HTERT RPE-1 (cell line): Measurements from ENCODE around the gene TMEM258.

Experiments
- in situ Hi-C: fragments of 300-500 bp; cut with MboI; formaldehyde crosslinking; loops from 4 replicates; pipeline ENCODE4 v1.14.3; 2020; ENCODE audit warnings: low sequenced_read_pairs

TMEM258 gene

DNA sequence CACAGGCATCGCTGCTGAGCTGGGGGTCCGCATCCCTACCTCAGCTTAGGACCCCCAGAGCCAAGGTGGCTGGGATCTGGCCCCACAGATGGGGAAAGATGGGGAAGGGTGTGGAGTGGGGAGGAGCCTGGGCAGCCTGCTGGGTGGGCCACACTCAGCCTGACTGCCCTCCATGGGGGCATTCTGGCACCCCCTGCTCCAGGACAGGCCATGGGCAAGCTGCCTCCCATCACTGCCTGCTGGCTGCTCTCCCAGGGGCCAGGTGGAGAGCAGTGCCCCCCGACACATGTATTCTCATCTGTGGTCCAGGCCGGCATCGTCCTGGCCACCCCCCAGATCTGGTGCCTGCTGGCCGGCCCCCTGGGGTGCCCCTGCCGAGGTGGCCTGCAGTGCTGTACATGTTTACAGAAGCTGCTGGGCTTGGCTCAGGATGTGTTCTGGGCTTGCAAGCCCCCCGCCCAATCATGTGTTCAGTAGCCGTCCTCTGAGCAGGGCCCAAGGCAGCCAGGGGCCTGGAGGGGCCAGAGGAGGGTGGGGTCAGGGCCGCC lies 47.7 kb downstream of the TMEM258 start:
- in situ Hi-C loops = no loop called here

GRCh38 chr11:61744181-61744580 lies 48.2 kb downstream of the TMEM258 start:
- in situ Hi-C loops = no loop called here

GRCh38 chr11:61743486-61744095 lies 48.8 kb downstream of the TMEM258 start:
- in situ Hi-C loops = no loop called here

GRCh38 chr11:61742391-61742790 lies 50.0 kb downstream of the TMEM258 start:
- in situ Hi-C loops = no loop called here

DNA sequence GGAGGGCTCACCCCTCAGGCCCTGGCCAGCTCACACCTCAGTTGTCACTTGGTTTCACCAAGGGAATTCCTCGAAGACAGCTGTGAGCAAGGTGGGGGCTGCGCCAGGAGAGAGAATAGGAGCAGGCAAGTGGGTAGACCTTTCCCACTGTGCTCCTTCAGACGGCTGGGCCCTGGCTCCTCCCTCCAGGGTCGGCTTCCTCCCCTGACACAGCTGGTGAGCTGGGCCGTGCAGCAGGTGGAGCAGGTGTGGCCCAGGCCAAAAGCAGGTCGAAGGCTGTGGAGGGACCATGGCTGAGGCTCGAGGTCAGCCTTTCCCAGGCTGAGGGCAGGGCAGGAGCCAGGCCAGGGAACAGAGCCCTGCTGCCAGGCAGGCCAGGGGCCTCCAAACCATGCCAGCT lies 52.4 kb downstream of the TMEM258 start:
- in situ Hi-C loops = no loop called here

DNA sequence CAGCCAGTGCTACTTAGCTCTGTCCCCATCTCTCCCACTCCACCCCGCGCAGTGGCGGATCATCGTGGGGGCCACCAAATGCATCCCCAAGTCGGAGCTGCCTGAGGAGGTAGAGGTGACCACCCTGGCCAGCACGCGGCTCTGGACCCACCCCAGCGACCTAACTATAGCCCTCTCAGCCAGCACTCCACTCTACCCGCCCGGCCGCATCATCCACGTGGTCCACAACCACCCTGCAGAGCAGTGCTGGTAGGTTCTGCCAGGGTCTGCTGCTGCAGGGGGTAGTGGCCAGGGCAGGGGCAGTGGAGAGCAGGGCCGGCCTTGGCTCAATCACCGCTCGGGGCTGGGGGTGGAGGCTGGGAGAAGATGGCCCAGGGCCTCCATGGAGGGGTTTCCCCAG lies 53.0 kb downstream of the TMEM258 start:
- in situ Hi-C loops = no loop called here
